Astrocyte of the spinal cord (primary cell): Measurements from ENCODE around the gene TMEM161A.

Source experiments
- DNase-seq: peaks from one replicate; pipeline ENCODE4 v3.0.0; 2011; ENCODE audit warnings: low read depth, low spot score
- H3K4me3 ChIP-seq: 2 replicates; pipeline ENCODE4 v1.5.1; 2011; ENCODE audit warnings: low read depth, mild to moderate bottlenecking, low read length, moderate library complexity
- CTCF ChIP-seq: IDR thresholded peaks from 2 replicates; pipeline ENCODE4 v1.5.1; 2012; ENCODE audit warnings: low read depth, mild to moderate bottlenecking, low read length, inconsistent platforms
- in situ Hi-C: cut with HindIII; loops from 2 replicates; pipeline ENCODE4 v1.10.0; 2017; ENCODE audit warnings: low sequenced_read_pairs

Gene TMEM161A

GRCh38 chr19:19071897-19072296 is 66.4 kb downstream of the TMEM161A start:
- no peak for DNase-seq
- no peak for TF ChIP-seq CTCF
- in situ Hi-C loops, result no loop called here
- no peak overlapping the region for H3K4me3 ChIP-seq
